Measurements from ENCODE around the gene LRRC56. TPM values are rescaled to one million over a fixed set of nuclear protein-coding genes. Genes with fewer than 3 reads are reported as not detected.
A peak's percentile ranks its signal among the peaks of the same experiment; 100 is the strongest.

LRRC56 gene
- total and polyA plus RNA-seq, 2 of the 13 experiments (the other 11 are each of a cell fraction or from before 2014, with no cell fraction given) = 0.11 to 0.29 TPM

GRCh38 chr11:567629-568292 lies 30.4 kb downstream of the LRRC56 start (continued):
- TF ChIP-seq JARID2 (CRISPR knock-in tag; IDR thresholded peaks at IDR 0.05; ENCODE audit: insufficient replicate concordance) = no peak
- TF ChIP-seq ZNF263 (CRISPR knock-in tag; IDR thresholded peaks at IDR 0.05) = no peak
- 0 out of 2 replicates have a peak, but pooled peaks have one; percentile 7 for TF ChIP-seq POLR2G (IDR thresholded peaks at IDR 0.05; ENCODE audit: low read depth, low read length)
- no peak for TF ChIP-seq XRCC5 (optimal IDR thresholded peaks at IDR 0.05; ENCODE audit: low read length)
- TF ChIP-seq ZBTB43 (CRISPR knock-in tag; conservative IDR thresholded peaks at IDR 0.05) = no peak
- TF ChIP-seq SNAPC4 (CRISPR knock-in tag; IDR thresholded peaks at IDR 0.05) = no peak
- no peak for TF ChIP-seq ZNF33B (CRISPR knock-in tag; IDR thresholded peaks at IDR 0.05)
- no peak for TF ChIP-seq ONECUT2 (CRISPR knock-in tag; IDR thresholded peaks at IDR 0.05)
- TF ChIP-seq AKAP8 (CRISPR knock-in tag; IDR thresholded peaks at IDR 0.05) = no peak
- TF ChIP-seq ZSCAN9 (CRISPR knock-in tag; IDR thresholded peaks at IDR 0.05; ENCODE audit: borderline replicate concordance) = no peak
- no peak for TF ChIP-seq TARDBP (CRISPR knock-in tag; IDR thresholded peaks at IDR 0.05)
- TF ChIP-seq NKX3-1 (CRISPR knock-in tag; IDR thresholded peaks at IDR 0.05) = 0 out of 2 replicates have a peak, but pooled peaks have one; percentile 6
- TF ChIP-seq PRPF4 (IDR thresholded peaks at IDR 0.05; ENCODE audit: low read depth, low read length, poor library complexity, severe bottlenecking) = no peak
- TF ChIP-seq ADNP (CRISPR knock-in tag; IDR thresholded peaks at IDR 0.05) = no peak
- TF ChIP-seq ZNF605 (CRISPR knock-in tag; IDR thresholded peaks at IDR 0.05) = no peak
- TF ChIP-seq LCORL (IDR thresholded peaks at IDR 0.05) = no peak
- TF ChIP-seq LCORL (CRISPR knock-in tag; IDR thresholded peaks at IDR 0.05) = no peak
- TF ChIP-seq ZNF629 (CRISPR knock-in tag; conservative IDR thresholded peaks at IDR 0.05) = no peak
- no peak for TF ChIP-seq ZNF773 (CRISPR knock-in tag; IDR thresholded peaks at IDR 0.05; ENCODE audit: borderline replicate concordance)
- TF ChIP-seq, protein P1, sequence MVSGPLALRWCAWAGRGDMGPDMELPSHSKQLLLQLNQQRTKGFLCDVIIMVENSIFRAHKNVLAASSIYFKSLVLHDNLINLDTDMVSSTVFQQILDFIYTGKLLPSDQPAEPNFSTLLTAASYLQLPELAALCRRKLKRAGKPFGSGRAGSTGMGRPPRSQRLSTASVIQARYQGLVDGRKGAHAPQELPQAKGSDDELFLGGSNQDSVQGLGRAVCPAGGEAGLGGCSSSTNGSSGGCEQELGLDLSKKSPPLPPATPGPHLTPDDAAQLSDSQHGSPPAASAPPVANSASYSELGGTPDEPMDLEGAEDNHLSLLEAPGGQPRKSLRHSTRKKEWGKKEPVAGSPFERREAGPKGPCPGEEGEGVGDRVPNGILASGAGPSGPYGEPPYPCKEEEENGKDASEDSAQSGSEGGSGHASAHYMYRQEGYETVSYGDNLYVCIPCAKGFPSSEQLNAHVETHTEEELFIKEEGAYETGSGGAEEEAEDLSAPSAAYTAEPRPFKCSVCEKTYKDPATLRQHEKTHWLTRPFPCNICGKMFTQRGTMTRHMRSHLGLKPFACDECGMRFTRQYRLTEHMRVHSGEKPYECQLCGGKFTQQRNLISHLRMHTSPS (CRISPR knock-in tag; IDR thresholded peaks at IDR 0.05; ENCODE audit: low read depth) = no peak
- no peak for TF ChIP-seq NFKBIZ (CRISPR knock-in tag; IDR thresholded peaks at IDR 0.05)
- no peak for TF ChIP-seq SAFB2 (CRISPR knock-in tag; IDR thresholded peaks at IDR 0.05; ENCODE audit: borderline replicate concordance, low read depth)
- TF ChIP-seq IKZF1 (IDR thresholded peaks at IDR 0.05) = no peak
- TF ChIP-seq ZNF567 (CRISPR knock-in tag; IDR thresholded peaks at IDR 0.05; ENCODE audit: borderline replicate concordance) = 0 out of 2 replicates have a peak, but pooled peaks have one; percentile 32
- TF ChIP-seq ZC3H4 (CRISPR knock-in tag; IDR thresholded peaks at IDR 0.05; ENCODE audit: borderline replicate concordance) = no peak
- no peak for TF ChIP-seq POLR2A (IDR thresholded peaks at IDR 0.05; ENCODE audit: insufficient read depth in 1 of 2, low read depth in 2 of 2, low read length in 2 of 2)
